DMS53 (cell line): ENCODE measurements around the gene SFI1.

Experiments used
- DNase-seq: peaks from one replicate; lab custom pipeline; 2025; lab: John Stamatoyannopoulos, UW

SFI1 gene

GRCh38 chr22:31616315-31616980, 120.1 kb downstream of the SFI1 start:
- DNase-seq = peak; percentile 34

DNA sequence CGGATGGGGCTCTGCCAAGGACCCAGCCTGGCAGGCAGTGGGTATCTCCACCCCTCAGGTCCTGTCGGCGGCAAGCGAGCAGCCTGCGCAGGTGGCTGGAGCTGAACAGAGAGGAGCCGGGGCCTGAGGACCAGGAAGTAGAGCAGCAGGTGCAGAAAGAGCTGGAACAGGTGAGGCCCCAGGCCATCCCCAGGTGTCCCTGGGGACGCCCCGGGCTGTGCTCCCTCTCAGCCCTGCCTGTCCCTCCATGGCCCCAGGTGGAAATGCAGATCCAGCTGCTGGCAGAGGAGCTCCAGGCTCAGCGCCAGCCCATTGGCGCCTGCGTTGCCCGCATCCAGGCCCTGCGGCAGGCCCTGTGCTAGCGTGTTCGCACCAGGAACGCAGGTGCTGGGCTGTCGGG, 121.7 kb downstream of the SFI1 start:
- peak; percentile 91 for DNase-seq

GRCh38 chr22:31618471-31619176, 122.3 kb downstream of the SFI1 start:
- peak; percentile 14 for DNase-seq

GRCh38 chr22:31619611-31620300, 123.4 kb downstream of the SFI1 start:
- DNase-seq = no peak

DNA sequence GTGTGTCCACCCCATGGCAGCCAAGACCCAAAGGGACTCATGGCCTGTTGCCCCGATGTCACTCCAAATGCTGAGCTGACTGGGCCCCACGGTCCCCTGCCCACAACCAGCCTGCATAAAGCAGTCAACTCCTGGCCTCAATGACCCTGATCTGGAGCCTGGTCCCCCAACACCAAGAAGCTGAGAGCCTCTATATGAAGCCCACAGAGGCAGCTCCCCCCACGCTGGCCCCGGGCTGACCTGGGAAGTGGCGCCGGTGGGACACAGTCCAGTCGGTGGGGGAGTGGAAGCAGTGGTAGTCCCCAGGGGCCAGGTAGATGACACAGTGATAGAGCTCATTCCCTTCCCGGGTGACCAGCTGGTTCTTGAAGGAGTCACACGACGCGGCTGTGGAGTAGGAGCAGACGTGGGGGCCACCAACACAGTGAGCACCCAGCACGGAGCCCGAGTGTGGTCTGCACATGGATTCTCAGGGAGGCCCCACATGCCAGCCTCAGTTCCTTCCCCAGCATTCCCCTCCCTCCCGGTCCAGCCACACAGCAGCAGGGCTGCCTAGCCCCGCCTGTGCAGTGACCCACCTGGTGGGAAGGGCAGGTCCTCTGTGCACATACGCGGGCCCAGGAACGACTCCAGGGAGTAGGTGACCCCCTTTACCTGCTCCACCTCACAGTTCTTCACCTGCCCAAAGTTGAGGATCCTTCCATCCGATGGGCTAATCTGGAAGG, 124.6 kb downstream of the SFI1 start:
- no peak for DNase-seq

- no peak for DNase-seq
Measured at GRCh38 chr22:31621507-31622124, 125.3 kb downstream of the SFI1 start.

- no peak for DNase-seq
Measured at GRCh38 chr22:31622980-31623379, 126.6 kb downstream of the SFI1 start.

- DNase-seq = no peak
Measured at GRCh38 chr22:31623592-31624304, 127.4 kb downstream of the SFI1 start.

DNA sequence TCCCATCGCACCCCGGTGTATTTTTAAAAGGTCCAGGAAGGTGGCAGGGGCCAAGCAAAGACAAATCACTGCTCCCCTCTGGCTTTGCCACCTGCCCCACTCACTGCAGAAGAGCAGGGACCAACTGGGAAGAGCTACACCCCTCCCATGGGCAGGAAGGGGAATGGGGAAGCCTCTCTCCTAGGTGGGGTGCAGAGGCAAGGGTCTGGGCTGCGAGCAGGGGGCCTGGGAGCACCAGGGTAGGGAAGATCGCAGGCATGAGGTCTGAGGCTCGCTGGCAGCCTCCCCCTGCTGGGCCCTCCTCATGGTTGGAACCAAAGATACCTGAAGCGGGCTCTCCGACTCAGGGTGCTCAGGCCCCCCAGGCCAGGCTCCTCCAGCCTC, 128.9 kb downstream of the SFI1 start:
- no peak for DNase-seq

- no peak for DNase-seq
Measured at GRCh38 chr22:31625661-31626426, 129.5 kb downstream of the SFI1 start.

- no peak for DNase-seq
Measured at GRCh38 chr22:31626427-31627150, 130.3 kb downstream of the SFI1 start.

- no peak for DNase-seq
Measured at GRCh38 chr22:31627223-31627731, 130.9 kb downstream of the SFI1 start.

GRCh38 chr22:31628362-31628761, 132.0 kb downstream of the SFI1 start:
- DNase-seq = no peak

- no peak for DNase-seq
Measured at GRCh38 chr22:31628969-31629708, 132.8 kb downstream of the SFI1 start.

DNA sequence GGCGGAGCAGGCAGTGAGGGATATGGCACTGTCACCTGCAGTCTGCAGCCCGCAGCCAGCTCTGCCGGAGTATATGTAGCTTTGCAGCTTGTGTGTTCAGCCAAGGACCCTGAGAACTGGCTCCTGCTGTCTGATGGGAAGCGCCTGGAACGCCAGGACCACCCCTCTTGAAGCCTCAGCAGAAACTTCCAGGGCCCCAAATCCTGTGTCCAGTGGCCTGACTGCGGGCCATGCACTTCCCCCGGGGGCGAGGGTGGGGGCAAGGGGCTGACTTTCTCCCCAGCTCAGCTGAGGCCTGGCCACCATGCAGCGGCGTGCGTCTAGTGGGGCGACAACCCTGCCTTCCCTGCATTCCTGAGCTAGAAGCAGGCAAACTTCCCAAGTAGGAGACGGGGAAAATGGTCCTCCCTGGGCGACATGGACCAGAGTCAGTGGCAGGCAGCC, 133.4 kb downstream of the SFI1 start:
- DNase-seq = no peak

GRCh38 chr22:31630331-31631329, 134.3 kb downstream of the SFI1 start:
- peak; percentile 66 for DNase-seq

DNA sequence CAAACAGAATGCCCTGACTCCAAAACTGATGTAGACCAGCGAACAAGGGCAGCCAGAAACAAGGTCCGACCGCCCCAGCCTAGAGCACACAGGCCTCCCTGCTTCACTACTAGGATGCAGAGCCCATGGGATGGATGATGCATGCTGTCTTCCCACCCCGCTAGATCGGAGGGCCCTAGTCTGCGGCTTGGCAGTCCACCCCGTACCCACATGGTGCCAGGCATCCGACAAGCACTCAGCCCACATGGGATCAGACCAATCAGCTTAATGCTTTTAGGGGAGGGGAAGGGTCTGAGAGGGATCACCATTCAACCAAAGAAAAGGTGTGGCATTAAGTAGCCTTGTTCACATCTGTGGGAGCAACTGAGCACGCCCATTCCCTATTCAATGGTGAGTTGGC, 135.1 kb downstream of the SFI1 start:
- DNase-seq = no peak
